Thymus (tissue), 11 donors: ENCODE data around the gene JADE1. TPM values are rescaled to one million over a fixed set of nuclear protein-coding genes. Genes with fewer than 3 reads are reported as not detected.

Source experiments
- DNase-seq, 9 donors: peaks; one replicate each; pipeline ENCODE4 v3.0.0-alpha.2; 2013; ENCODE audit warnings: low spot score in 9 of 9, low read depth in 6 of 9, missing footprints in 1 of 9
- H3K27ac ChIP-seq, 2 donors: one replicate each; pipeline ENCODE4 v1.5.1; 2013; ENCODE audit warnings: control low read depth in 1 of 2, low read depth in 1 of 2, low read length in 1 of 2, mild to moderate bottlenecking in 1 of 2, moderate library complexity in 1 of 2
- H3K27me3 ChIP-seq, 2 donors: one replicate each; pipeline ENCODE4 v1.5.1; 2013; ENCODE audit warnings: low read length in 1 of 2; ENCODE audit not compliant: control insufficient read depth in 2 of 2, insufficient read depth in 1 of 2
- H3K36me3 ChIP-seq, 2 donors: one replicate each; pipeline ENCODE4 v1.5.1; 2013; ENCODE audit warnings: low read length in 1 of 2, mild to moderate bottlenecking in 1 of 2, moderate library complexity in 1 of 2; ENCODE audit not compliant: control insufficient read depth in 2 of 2, insufficient read depth in 2 of 2
- H3K4me1 ChIP-seq, 2 donors: one replicate each; pipeline ENCODE4 v1.5.1; 2013; ENCODE audit warnings: low read length in 2 of 2; ENCODE audit not compliant: control insufficient read depth in 2 of 2, insufficient read depth in 2 of 2
- H3K4me3 ChIP-seq, 2 donors: one replicate each; pipeline ENCODE4 v1.5.1; 2013; ENCODE audit warnings: low read length in 2 of 2, control low read depth in 1 of 2, mild to moderate bottlenecking in 1 of 2
- H3K9me3 ChIP-seq, 2 donors: one replicate each; pipeline ENCODE4 v1.5.1; 2013; ENCODE audit warnings: low read length in 1 of 2, mild to moderate bottlenecking in 1 of 2; ENCODE audit not compliant: control insufficient read depth in 2 of 2, insufficient read depth in 1 of 2
- WGBS: extraction: QIAGEN DNeasy Blood & Tissue Kit; methylation state at CpG from one replicate; pipeline ENCODE4 v1.1.7; 2013; 5-methylcytosine and 5-hydroxymethylcytosine counted together
- polyA plus RNA-seq: library from polyadenylated mRNA; stranded (reverse); fragments of 200-250 nt; gene quantifications from one replicate; pipeline ENCODE4 v1.2.3, GENCODE V29; 2013
- total RNA-seq: library from RNA; stranded (reverse); fragments of 120-200 nt; gene quantifications from one replicate; pipeline ENCODE4 v1.2.4, GENCODE V29; 2013
- donor health status: healthy.

JADE1 gene
- total and polyA plus RNA-seq, 2 donors: 16.2 to 18.6 TPM

DNA sequence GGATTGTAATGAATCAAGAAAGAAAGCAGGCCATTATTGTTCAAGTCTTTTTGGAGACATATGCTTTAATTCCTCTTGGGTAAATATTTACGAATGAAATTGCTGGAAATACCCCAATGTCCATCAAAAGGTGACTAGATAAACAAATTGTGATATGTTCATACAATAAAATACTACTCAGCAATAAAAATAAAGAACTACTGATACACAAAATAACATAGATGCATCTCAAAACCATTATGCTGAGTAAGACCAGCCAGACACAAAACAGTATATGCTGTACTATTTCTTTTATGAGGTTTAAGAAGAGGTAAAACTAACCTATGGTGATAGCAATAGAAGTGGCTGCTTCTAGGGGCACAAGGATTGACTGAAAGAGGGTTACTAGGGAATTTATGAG is 28.8 kb upstream of the JADE1 start:
- Histone ChIP-seq H3K9me3 (peaks cover 0 to 3% of the 10 kb centered on the region in 2 donors), H3K27me3 (no peaks in the 10 kb centered on the region), H3K4me1 (no peaks in the 10 kb centered on the region), H3K4me3 (no peak overlapping the region), H3K27ac (no peak overlapping the region), H3K36me3 (no peaks in the 10 kb centered on the region)
- no peak for DNase-seq
- 100% methylated on average over 1 of the region's 1 CpG for WGBS

DNA sequence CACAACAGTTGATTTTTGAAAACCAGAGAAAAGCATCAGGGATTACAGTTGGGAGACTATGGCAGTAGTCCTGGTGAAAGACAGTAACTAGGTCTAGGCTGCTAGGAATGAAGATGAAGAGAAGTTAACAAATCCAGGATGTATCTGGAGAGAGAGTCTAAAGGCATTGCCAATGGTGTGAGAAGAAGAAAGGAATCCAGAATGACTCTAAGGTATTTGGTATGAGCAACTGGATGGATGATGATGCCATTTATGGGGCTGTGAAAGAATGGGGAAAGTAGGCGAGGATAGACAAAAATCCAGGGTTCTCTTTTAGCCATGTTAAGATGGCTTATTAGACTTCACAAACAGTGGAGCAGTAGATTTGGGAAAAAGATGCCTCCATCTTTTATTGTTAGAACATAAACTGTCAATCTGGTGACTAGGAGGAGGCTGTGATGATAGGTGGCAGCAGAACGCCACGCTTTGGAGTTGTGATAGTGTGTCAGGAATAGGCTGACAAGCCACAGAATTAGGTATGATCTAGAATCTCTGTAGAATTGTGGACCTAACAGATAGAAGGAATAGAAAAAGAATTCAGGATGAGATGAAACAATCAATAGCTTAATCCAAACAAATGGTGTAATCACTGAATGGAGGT is 27.3 kb upstream of the JADE1 start:
- Histone ChIP-seq H3K27ac (no peak overlapping the region), H3K27me3 (no peaks in the 10 kb centered on the region), H3K4me1 (no peaks in the 10 kb centered on the region), H3K4me3 (no peak overlapping the region), H3K9me3 (peaks cover 0 to 3% of the 10 kb centered on the region in 2 donors), H3K36me3 (no peaks in the 10 kb centered on the region)
- DNase-seq: peak in 7 of 9 donors; percentile 15 to 64 (median 22)
- WGBS: 89% methylated on average over 3 of the region's 3 CpGs

DNA sequence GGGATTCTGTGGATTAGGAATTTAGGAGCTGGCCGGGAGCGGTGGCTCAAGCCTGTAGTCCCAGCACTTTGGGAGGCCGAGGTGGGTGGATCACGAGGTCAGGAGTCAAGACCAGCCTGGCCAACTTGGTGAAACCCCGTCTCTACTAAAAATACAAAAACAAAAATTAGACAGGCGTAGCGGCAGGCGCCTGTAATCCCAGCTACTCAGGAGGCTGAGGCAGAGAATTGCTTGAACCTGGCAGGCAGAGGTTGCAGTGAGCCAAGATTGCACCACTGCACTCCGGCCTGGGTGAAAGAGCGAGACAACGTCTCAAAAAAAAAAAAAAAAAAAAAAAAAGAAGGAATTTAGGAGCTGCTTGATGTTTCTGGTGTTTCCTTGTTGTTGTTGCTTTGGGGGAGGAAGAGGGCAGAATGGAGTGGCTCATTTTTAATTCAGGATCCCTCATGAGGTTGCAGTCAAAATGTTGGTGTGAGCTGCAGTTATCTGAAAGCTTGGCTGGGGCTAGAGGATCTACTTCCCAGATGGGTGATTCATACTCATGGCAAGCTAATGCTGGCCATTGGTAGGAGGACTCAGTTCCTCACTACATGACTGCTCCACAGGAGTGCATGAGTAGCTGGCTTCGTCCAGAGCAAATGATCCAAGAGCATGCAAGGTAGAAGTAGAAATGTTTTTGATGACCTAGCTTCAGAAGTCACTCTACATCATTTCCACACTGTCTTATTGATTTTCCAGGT is 26.5 kb upstream of the JADE1 start:
- DNase-seq: no peak
- Histone ChIP-seq H3K36me3 (no peaks in the 10 kb centered on the region), H3K27ac (no peak overlapping the region), H3K27me3 (no peaks in the 10 kb centered on the region), H3K4me1 (no peaks in the 10 kb centered on the region), H3K4me3 (no peak overlapping the region), H3K9me3 (peaks cover 0 to 3% of the 10 kb centered on the region in 2 donors)
- WGBS: 93% methylated on average over 12 of the region's 12 CpGs

DNA sequence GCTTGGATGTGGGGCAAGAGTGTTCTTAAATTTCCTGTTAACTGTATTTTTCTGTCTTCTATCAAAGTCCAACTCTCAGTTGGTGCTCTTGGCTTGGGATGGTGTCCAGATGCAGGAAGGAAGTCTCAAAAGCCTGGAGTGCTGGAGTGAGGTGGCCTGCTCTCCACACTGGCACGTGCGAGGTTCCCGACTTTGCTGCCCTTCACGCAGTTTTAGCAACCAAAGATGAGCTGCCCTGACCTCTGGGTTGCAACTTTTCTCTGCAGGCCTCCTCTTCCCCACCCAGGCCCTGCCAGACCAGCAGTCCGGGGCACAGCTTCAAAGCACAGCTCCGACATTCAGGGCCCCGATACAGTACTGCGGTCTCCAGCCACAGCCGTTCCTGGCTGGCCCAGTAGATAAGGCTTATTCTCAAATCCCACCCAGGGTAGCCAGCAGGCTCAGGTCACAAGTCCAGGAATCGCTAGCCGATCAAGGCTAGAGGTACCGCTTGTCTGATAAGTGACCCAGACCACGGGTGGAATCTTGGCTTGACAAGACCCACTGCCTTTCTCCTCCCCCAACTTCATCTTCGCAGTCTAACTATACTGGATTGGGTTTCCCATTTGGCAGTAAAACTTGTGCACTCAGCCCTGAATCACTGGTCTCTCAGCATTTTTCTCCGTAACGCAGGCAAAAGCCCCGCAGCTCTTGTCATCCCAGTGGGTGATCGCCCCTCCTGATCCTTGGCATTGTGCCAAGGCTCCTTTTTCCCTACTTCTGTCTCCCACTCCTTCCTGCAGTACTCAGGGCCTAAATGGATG is 21.8 kb upstream of the JADE1 start:
- WGBS: 94% methylated on average over 18 of the region's 18 CpGs
- H3K27me3 ChIP-seq: no peaks in the 10 kb centered on the region
- H3K9me3 ChIP-seq: no peaks in the 10 kb centered on the region
- DNase-seq: no peak
- H3K4me3 ChIP-seq: no peak overlapping the region
- no peaks in the 10 kb centered on the region for H3K4me1 ChIP-seq
- H3K27ac ChIP-seq: no peak overlapping the region
- H3K36me3 ChIP-seq: no peaks in the 10 kb centered on the region

DNA sequence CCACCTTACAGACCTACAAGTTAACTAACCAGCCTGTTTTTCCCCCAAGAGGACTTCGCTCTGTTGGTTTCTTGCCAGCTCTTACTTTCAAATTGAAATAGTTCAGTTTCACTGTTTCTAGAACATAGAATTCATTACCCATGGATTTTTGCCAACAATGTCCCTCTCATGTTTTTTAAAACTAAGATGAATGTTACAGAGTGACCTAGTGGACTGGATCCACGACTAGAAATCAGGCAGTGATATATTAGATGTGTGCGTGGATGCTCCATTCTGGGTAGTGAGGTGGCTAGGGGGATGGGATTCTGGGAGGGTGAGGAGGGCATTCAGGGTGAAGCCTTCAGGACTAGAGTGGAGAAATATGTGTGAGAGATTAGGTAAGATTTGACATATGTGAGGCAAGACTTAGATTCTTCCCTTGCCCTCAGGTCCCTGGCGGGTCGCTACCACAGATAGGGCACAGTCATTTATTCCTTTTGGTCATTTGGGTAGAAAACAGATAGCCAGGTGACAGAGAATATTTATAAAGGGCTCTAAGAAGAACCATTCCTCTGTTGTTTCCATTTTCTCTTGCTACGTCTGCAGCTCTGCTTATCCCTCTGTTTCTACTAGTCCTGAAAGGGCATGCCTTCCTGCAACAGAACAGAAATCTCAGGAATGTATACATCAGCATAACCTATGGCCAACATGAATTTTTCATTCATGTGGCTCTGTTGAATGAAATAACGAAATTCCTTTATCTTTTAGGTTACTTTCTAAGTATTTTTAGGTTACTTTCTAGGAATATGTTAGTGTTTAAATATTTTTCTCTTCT is 15.4 kb upstream of the JADE1 start:
- Histone ChIP-seq H3K27me3 (no peaks in the 10 kb centered on the region), H3K36me3 (no peaks in the 10 kb centered on the region), H3K4me1 (no peaks in the 10 kb centered on the region), H3K4me3 (no peak overlapping the region), H3K27ac (no peak overlapping the region), H3K9me3 (no peaks in the 10 kb centered on the region)
- WGBS: 93% methylated on average over 7 of the region's 7 CpGs
- no peak for DNase-seq

DNA sequence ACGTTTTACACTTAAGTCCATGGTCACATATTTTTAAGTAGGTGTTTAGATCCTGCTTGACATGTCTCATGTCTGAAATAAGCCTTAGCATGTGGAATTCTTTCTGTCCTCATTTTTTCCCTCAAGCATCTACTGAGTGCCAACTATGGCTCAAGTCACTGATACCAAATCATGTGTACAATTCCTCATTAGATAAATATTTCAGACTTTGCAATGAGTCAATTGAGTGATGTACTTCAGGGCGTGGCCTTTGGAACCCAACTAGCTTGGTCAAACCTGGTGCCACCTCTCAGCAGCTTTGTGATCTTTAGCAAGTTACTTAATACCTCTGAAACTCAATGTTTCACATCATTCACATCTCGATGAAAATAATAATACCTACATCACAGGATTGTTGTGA is 12.6 kb upstream of the JADE1 start:
- H3K27ac ChIP-seq: no peak overlapping the region
- no peaks in the 10 kb centered on the region for H3K36me3 ChIP-seq
- H3K27me3 ChIP-seq: no peaks in the 10 kb centered on the region
- no peak overlapping the region for H3K4me3 ChIP-seq
- 90% methylated on average over 3 of the region's 3 CpGs for WGBS
- H3K4me1 ChIP-seq: no peaks in the 10 kb centered on the region
- no peak for DNase-seq
- H3K9me3 ChIP-seq: no peaks in the 10 kb centered on the region

DNA sequence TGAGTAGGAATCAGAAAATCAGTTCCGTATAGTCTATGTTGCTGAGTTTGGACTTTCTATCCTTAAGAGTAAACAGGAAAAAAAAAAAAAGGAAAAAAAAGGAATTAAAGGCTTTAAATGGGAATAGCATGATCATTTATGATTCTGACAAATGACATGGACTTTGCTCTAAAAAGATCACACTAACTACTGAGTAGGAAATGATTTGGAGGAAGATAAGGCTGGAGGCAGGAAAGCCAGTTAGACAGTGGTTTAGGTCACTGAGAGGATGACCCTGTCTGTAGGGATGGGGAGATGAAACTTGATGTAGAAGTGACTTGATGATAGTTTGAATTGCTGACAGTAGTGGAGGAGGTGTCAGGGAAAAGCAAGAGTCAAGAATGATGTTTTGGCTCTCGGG is 9.2 kb upstream of the JADE1 start:
- DNase-seq: no peak
- H3K27me3 ChIP-seq: no peaks in the 10 kb centered on the region
- H3K4me1 ChIP-seq: no peaks in the 10 kb centered on the region
- no peak overlapping the region for H3K27ac ChIP-seq
- 97% methylated on average over 2 of the region's 2 CpGs for WGBS
- H3K36me3 ChIP-seq: no peaks in the 10 kb centered on the region
- no peaks in the 10 kb centered on the region for H3K9me3 ChIP-seq
- no peak overlapping the region for H3K4me3 ChIP-seq

DNA sequence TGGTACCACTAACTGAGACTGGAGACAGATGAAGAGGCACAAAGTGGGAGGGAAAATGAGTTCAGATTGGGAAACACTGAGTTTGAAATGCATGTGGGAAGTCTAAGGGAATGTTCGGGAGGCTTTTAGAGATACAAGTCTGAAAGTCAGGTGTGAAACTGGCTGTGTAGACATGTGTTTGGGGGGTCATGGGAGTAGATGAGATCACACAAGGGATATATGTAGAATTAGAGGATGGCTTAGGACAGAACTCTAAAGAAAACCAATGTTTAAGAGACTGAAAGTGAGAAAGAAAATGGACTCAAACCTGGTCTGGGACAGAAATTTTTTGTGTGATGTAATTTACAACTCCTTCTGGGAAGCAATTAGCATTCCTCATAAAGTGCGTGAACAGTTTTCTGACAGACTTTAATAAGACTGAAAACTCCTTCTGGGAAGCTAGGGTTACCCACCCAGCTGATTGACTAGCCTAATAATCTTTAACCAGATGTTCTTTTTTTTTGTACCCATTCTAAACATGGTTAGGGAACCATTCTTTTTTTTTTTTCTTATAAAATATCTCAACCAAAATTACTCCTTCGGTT is 8.7 kb upstream of the JADE1 start:
- H3K4me1 ChIP-seq: no peaks in the 10 kb centered on the region
- H3K4me3 ChIP-seq: no peak overlapping the region
- H3K27ac ChIP-seq: no peak overlapping the region
- 95% methylated on average over 3 of the region's 3 CpGs for WGBS
- H3K36me3 ChIP-seq: no peaks in the 10 kb centered on the region
- no peak for DNase-seq
- H3K27me3 ChIP-seq: no peaks in the 10 kb centered on the region
- H3K9me3 ChIP-seq: no peaks in the 10 kb centered on the region
